Urinary bladder (tissue), 4 donors: Measurements from ENCODE around the gene SPOCK1. TPM values are rescaled to one million over a fixed set of nuclear protein-coding genes. Genes with fewer than 3 reads are reported as not detected.

Source experiments
- DNase-seq: peaks from one replicate; pipeline ENCODE4 v3.0.0-alpha.2; 2015; ENCODE audit errors: extremely low spot score
- H3K27ac ChIP-seq: one replicate; pipeline ENCODE4 v1.5.1; 2013; ENCODE audit warnings: low read depth, mild to moderate bottlenecking, moderate library complexity
- H3K36me3 ChIP-seq: one replicate; pipeline ENCODE4 v1.6.1; 2013; ENCODE audit warnings: mild to moderate bottlenecking, moderate library complexity; ENCODE audit not compliant: insufficient read depth
- H3K4me1 ChIP-seq: one replicate; pipeline ENCODE4 v1.6.1; 2013; ENCODE audit warnings: mild to moderate bottlenecking, moderate library complexity; ENCODE audit not compliant: insufficient read depth
- H3K4me3 ChIP-seq: one replicate; pipeline ENCODE4 v1.5.1; 2013; ENCODE audit warnings: low read depth, low read length
- WGBS: extraction: QIAGEN DNeasy Blood & Tissue Kit; methylation state at CpG from one replicate; pipeline ENCODE4 v1.1.7; 2013; 5-methylcytosine and 5-hydroxymethylcytosine counted together
- polyA plus RNA-seq: library from polyadenylated mRNA; stranded (reverse); fragments of 200-250 nt; gene quantifications from one replicate; pipeline ENCODE4 v1.2.3, GENCODE V29; 2013
- total RNA-seq: library from RNA; depleted of rRNA; stranded (reverse); fragments of >200 nt; gene quantifications from one replicate; pipeline ENCODE4 v1.2.3, GENCODE V29; 2014
- donor health status: healthy with polysubstance abuse.
- donor health status: healthy.

SPOCK1 gene
- total and polyA plus RNA-seq, 2 donors = 8.9 to 11.2 TPM

GRCh38 chr5:137148655-137149054 lies 350.5 kb downstream of the SPOCK1 start:
- WGBS = 57% methylated on average over 2 of the region's 2 CpGs
- no peak for DNase-seq
- Histone ChIP-seq H3K4me1 (no peaks in the 10 kb centered on the region), H3K27ac (no peak overlapping the region), H3K4me3 (no peak overlapping the region), H3K36me3 (no peaks in the 10 kb centered on the region)

- DNase-seq = no peak
- no peaks in the 10 kb centered on the region for H3K4me1 ChIP-seq
- no peak overlapping the region for H3K27ac ChIP-seq
- no peak overlapping the region for H3K4me3 ChIP-seq
- no peaks in the 10 kb centered on the region for H3K36me3 ChIP-seq
- WGBS = 54% methylated on average over 1 of the region's 1 CpG
These were observed 351.0 kb downstream of the SPOCK1 start for GRCh38 chr5:137148159-137148558.

GRCh38 chr5:137147346-137147745 lies 351.8 kb downstream of the SPOCK1 start:
- H3K4me1 ChIP-seq = no peaks in the 10 kb centered on the region
- 63% methylated on average over 5 of the region's 5 CpGs for WGBS
- H3K36me3 ChIP-seq = no peaks in the 10 kb centered on the region
- DNase-seq = no peak
- H3K4me3 ChIP-seq = no peak overlapping the region
- no peak overlapping the region for H3K27ac ChIP-seq

GRCh38 chr5:137146402-137146890 lies 352.7 kb downstream of the SPOCK1 start:
- no peak overlapping the region for H3K4me3 ChIP-seq
- DNase-seq = peak; percentile 80
- H3K27ac ChIP-seq = no peak overlapping the region
- 34% methylated on average over 8 of the region's 8 CpGs for WGBS
- H3K36me3 ChIP-seq = no peaks in the 10 kb centered on the region
- no peaks in the 10 kb centered on the region for H3K4me1 ChIP-seq

GRCh38 chr5:137145721-137146120 lies 353.4 kb downstream of the SPOCK1 start:
- DNase-seq = no peak
- WGBS = 61% methylated on average over 2 of the region's 2 CpGs
- Histone ChIP-seq H3K36me3 (no peaks in the 10 kb centered on the region), H3K4me3 (no peak overlapping the region), H3K27ac (no peak overlapping the region), H3K4me1 (no peaks in the 10 kb centered on the region)

- no peak for DNase-seq
- no peak overlapping the region for H3K27ac ChIP-seq
- H3K4me1 ChIP-seq = no peaks in the 10 kb centered on the region
- WGBS = 81% methylated on average over 4 of the region's 4 CpGs
- H3K36me3 ChIP-seq = no peaks in the 10 kb centered on the region
- no peak overlapping the region for H3K4me3 ChIP-seq
These were observed 354.5 kb downstream of the SPOCK1 start for GRCh38 chr5:137144656-137145055.

GRCh38 chr5:137142764-137143605 lies 356.1 kb downstream of the SPOCK1 start:
- DNase-seq = no peak
- H3K4me3 ChIP-seq = no peak overlapping the region
- 78% methylated on average over 7 of the region's 7 CpGs for WGBS

GRCh38 chr5:137142346-137142745 lies 356.8 kb downstream of the SPOCK1 start:
- Histone ChIP-seq H3K4me3 (no peak overlapping the region), H3K36me3 (no peaks in the 10 kb centered on the region), H3K27ac (no peak overlapping the region), H3K4me1 (no peaks in the 10 kb centered on the region)
- WGBS = 62% methylated on average over 3 of the region's 3 CpGs
- no peak for DNase-seq

More at GRCh38 chr5:137142764-137143605, 356.1 kb downstream of the SPOCK1 start:
- Histone ChIP-seq H3K36me3 (no peaks in the 10 kb centered on the region), H3K4me1 (no peaks in the 10 kb centered on the region), H3K27ac (no peak overlapping the region)

- Histone ChIP-seq H3K4me3 (no peak overlapping the region), H3K36me3 (no peaks in the 10 kb centered on the region), H3K4me1 (no peaks in the 10 kb centered on the region), H3K27ac (no peak overlapping the region)
- WGBS = 53% methylated on average over 3 of the region's 3 CpGs
- DNase-seq = no peak
These were observed 357.3 kb downstream of the SPOCK1 start for GRCh38 chr5:137141779-137142178.

GRCh38 chr5:137136991-137137632 lies 362.0 kb downstream of the SPOCK1 start:
- 28% methylated on average over 3 of the region's 3 CpGs for WGBS
- H3K27ac ChIP-seq = no peak overlapping the region

GRCh38 chr5:137134920-137135532 lies 364.1 kb downstream of the SPOCK1 start:
- no peaks in the 10 kb centered on the region for H3K36me3 ChIP-seq
- no peak overlapping the region for H3K4me3 ChIP-seq
- no peaks in the 10 kb centered on the region for H3K4me1 ChIP-seq
- 51% methylated on average over 7 of the region's 7 CpGs for WGBS
- DNase-seq = no peak
- no peak overlapping the region for H3K27ac ChIP-seq

More at GRCh38 chr5:137136991-137137632, 362.0 kb downstream of the SPOCK1 start:
- DNase-seq = no peak
- Histone ChIP-seq H3K4me1 (no peaks in the 10 kb centered on the region), H3K36me3 (no peaks in the 10 kb centered on the region), H3K4me3 (no peak overlapping the region)

GRCh38 chr5:137129886-137130680 lies 369.0 kb downstream of the SPOCK1 start:
- DNase-seq = no peak
- 69% methylated on average over 2 of the region's 2 CpGs for WGBS
- no peaks in the 10 kb centered on the region for H3K4me1 ChIP-seq
- no peak overlapping the region for H3K4me3 ChIP-seq
- H3K36me3 ChIP-seq = no peaks in the 10 kb centered on the region
- no peak overlapping the region for H3K27ac ChIP-seq

- Histone ChIP-seq H3K27ac (no peak overlapping the region), H3K4me3 (no peak overlapping the region), H3K36me3 (no peaks in the 10 kb centered on the region), H3K4me1 (no peaks in the 10 kb centered on the region)
- no peak for DNase-seq
- WGBS = 53% methylated on average over 4 of the region's 4 CpGs
These were observed 371.1 kb downstream of the SPOCK1 start for GRCh38 chr5:137128012-137128411.
